H1 (cell line): ENCODE data around the gene ZNRF3. TPM values are rescaled to one million over a fixed set of nuclear protein-coding genes. Genes with fewer than 3 reads are reported as not detected.

Experiments used
- BRCA1 ChIP-seq: IDR thresholded peaks from 2 replicates; pipeline ENCODE4 v1.6.1; 2012; ENCODE audit warnings: low read depth, low read length, improper control_type of control experiment
- CBX5 ChIP-seq: fragments of 300-800, 300-1000 bp; sonication (generic); IDR thresholded peaks from 2 replicates; pipeline ENCODE4 v1.7.1; 2016; ENCODE audit warnings: antibody characterized with exemption, low read length, low read depth
- RBBP5 ChIP-seq: IDR thresholded peaks from 2 replicates; pipeline ENCODE4 v1.7.1; 2012; ENCODE audit warnings: low read depth, mild to moderate bottlenecking, inconsistent platforms, low read length, moderate library complexity, borderline replicate concordance
- TAF1 ChIP-seq: IDR thresholded peaks from 2 replicates; pipeline ENCODE4 v1.6.1; 2011; ENCODE audit warnings: mild to moderate bottlenecking, low read depth, low read length
- polyA plus RNA-seq, 7 experiments: library from polyadenylated mRNA; depleted of rRNA in 3 of 7; stranded (reverse) in 5 of 7; unstranded in 2 of 7; fragments of >200 nt in 5 of 7; fragments of 200-250 nt in 2 of 7; gene quantifications; 1 replicate in 5 of 7; 2 replicates in 1 of 7; 4 replicates in 1 of 7; pipeline versions ENCODE4 v1.2.1 to v1.2.3, GENCODE V29; 2011 to 2013; ENCODE audit warnings: missing spikeins in 2 of 7, mixed read lengths in 2 of 7
- total RNA-seq: library from RNA; stranded (reverse); fragmentation: NEBNext Ultra II Directional; extraction: Animal tissue kit (Norgen Biotek cat#: 25700); gene quantifications from 2 replicates; pipeline ENCODE4 v1.2.1, GENCODE V29; 2021

The ZNRF3 gene
- total and polyA plus RNA-seq, 2 of the 8 experiments (the other 6 are each of a cell fraction or from before 2014, with no cell fraction given): 14.1 to 21.7 TPM

DNA sequence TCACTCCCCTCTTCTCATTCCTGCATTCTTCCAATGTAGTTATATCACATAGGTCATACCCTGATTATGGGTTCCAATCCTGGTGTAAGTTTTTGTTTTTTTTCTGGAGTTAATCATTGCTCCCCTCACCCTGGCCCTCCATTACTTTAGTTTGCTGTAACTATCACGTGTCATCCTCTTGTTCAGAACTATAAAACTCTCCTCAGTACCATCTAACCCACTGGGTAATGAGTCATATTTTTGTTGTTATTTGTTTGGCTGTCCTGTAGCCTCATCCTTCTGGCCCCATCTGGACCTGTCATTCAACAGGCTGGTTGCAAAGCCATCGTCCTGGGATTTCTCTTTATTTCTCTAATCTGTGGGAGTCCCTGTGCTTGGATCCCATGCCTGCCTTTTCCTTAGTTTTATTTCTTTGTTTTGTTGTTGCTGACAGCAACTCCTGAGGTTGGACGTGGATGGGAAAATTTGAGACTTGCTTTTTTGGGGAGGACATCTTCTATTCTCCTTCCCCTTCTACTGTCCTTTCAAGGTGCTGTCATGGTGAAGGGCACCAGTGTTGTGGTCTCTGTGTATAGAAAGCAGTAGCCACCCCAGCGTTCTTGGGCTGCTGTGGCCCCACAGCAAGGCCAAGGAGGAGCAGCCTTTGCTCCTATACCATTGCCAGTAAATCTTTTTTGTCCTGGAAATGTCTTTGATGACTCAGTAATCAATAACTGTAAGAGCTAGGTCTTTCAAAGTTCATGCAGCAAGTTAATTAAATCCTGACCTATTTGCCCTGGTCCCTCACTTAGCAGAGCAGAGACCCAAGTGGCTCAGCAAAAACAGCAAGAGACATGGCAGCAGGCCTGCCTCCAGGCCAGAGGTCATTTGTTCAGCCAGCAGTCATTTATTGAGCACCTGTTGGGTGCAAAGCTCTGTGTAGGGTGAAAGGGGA is 95.8 kb downstream of the ZNRF3 start (continued):
- TF ChIP-seq RBBP5 (no peak), CBX5 (no peak), BRCA1 (no peak), TAF1 (no peak)
